Skeletal muscle tissue (tissue), 5 donors: ENCODE data around the gene POLR2H. TPM values are rescaled to one million over a fixed set of nuclear protein-coding genes. Genes with fewer than 3 reads are reported as not detected.
A peak's percentile ranks its signal among the peaks of the same experiment; 100 is the strongest.

ENCODE experiments used
- H3K27ac ChIP-seq: one replicate; pipeline ENCODE4 v1.7.0; 2013; ENCODE audit warnings: mild to moderate bottlenecking, low read depth, low read length, inconsistent platforms
- H3K27me3 ChIP-seq, 3 donors: one replicate each; pipeline ENCODE4 v1.7.0; 2013; ENCODE audit warnings: low read length in 3 of 3; ENCODE audit not compliant: control insufficient read depth in 3 of 3, insufficient read depth in 3 of 3
- H3K36me3 ChIP-seq, 3 donors: one replicate each; pipeline ENCODE4 v1.7.0; 2013; ENCODE audit warnings: low read length in 3 of 3; ENCODE audit not compliant: control insufficient read depth in 3 of 3, insufficient read depth in 3 of 3
- H3K4me1 ChIP-seq, 3 donors: one replicate each; pipeline ENCODE4 v1.7.0; 2013; ENCODE audit warnings: low read length in 3 of 3, mild to moderate bottlenecking in 3 of 3; ENCODE audit not compliant: control insufficient read depth in 3 of 3, insufficient read depth in 3 of 3
- H3K4me3 ChIP-seq, 3 donors: one replicate each; pipeline ENCODE4 v1.7.0; 2013; ENCODE audit warnings: low read length in 3 of 3
- H3K9ac ChIP-seq, 3 donors: one replicate each; pipeline ENCODE4 v1.7.0; 2013; ENCODE audit warnings: low read length in 3 of 3, mild to moderate bottlenecking in 3 of 3, moderate library complexity in 2 of 3, low read depth in 1 of 3
- H3K9me3 ChIP-seq, 3 donors: one replicate each; pipeline ENCODE4 v1.7.0; 2013; ENCODE audit warnings: low read length in 3 of 3; ENCODE audit not compliant: control insufficient read depth in 3 of 3
- small RNA-seq: library from RNA; depleted of rRNA; stranded (forward); fragments of <200 nt; gene quantifications from one replicate; pipeline ENCODE3, GENCODE V24; 2014
- total RNA-seq: library from RNA; depleted of rRNA; stranded (reverse); fragments of >200 nt; gene quantifications from one replicate; pipeline ENCODE4 v1.2.3, GENCODE V29; 2014
- donor health status: Osteomylitis.

POLR2H gene
- total RNA-seq, 1 donor from 2014 or later = 44.4 TPM

GRCh38 chr3:184399410-184399809 lies 37.9 kb downstream of the POLR2H start:
- Histone ChIP-seq H3K36me3 (no peaks in the 10 kb centered on the region), H3K4me1 (no peaks in the 10 kb centered on the region), H3K4me3 (no peak overlapping the region), H3K27me3 (peaks cover 0 to 11% (median 0%) of the 10 kb centered on the region in 3 donors), H3K9me3 (no peaks in the 10 kb centered on the region), H3K9ac (no peak overlapping the region), H3K27ac (no peak overlapping the region)

- Histone ChIP-seq H3K9ac (no peak overlapping the region), H3K4me1 (no peaks in the 10 kb centered on the region), H3K4me3 (no peak overlapping the region), H3K9me3 (no peaks in the 10 kb centered on the region), H3K27ac (no peak overlapping the region), H3K36me3 (no peaks in the 10 kb centered on the region), H3K27me3 (peaks cover 0 to 11% (median 0%) of the 10 kb centered on the region in 3 donors)
Observed at GRCh38 chr3:184405075-184406030, 43.8 kb downstream of the POLR2H start.

GRCh38 chr3:184409331-184409926 lies 47.9 kb downstream of the POLR2H start:
- no peak overlapping the region for H3K27ac ChIP-seq

GRCh38 chr3:184409946-184410500 lies 48.5 kb downstream of the POLR2H start:
- Histone ChIP-seq H3K4me3 (no peak overlapping the region), H3K36me3 (no peaks in the 10 kb centered on the region), H3K27ac (no peak overlapping the region), H3K9me3 (no peaks in the 10 kb centered on the region), H3K27me3 (no peaks in the 10 kb centered on the region), H3K9ac (no peak overlapping the region), H3K4me1 (no peaks in the 10 kb centered on the region)

More at GRCh38 chr3:184409331-184409926, 47.9 kb downstream of the POLR2H start:
- H3K4me3 ChIP-seq = no peak overlapping the region
- no peaks in the 10 kb centered on the region for H3K36me3 ChIP-seq
- H3K9ac ChIP-seq = no peak overlapping the region
- no peaks in the 10 kb centered on the region for H3K4me1 ChIP-seq
- no peaks in the 10 kb centered on the region for H3K9me3 ChIP-seq
- H3K27me3 ChIP-seq = no peaks in the 10 kb centered on the region

- no peak overlapping the region for H3K4me3 ChIP-seq
- H3K27ac ChIP-seq = no peak overlapping the region
- no peak overlapping the region for H3K9ac ChIP-seq
- H3K27me3 ChIP-seq = no peaks in the 10 kb centered on the region
- peaks cover 0 to 8% (median 4%) of the 10 kb centered on the region in 3 donors for H3K4me1 ChIP-seq
- H3K9me3 ChIP-seq = no peaks in the 10 kb centered on the region
- H3K36me3 ChIP-seq = no peaks in the 10 kb centered on the region
Observed at GRCh38 chr3:184414418-184415202, 53.1 kb downstream of the POLR2H start.

- H3K9ac ChIP-seq = no peak overlapping the region
- no peaks in the 10 kb centered on the region for H3K9me3 ChIP-seq
- no peaks in the 10 kb centered on the region for H3K36me3 ChIP-seq
- H3K27me3 ChIP-seq = no peaks in the 10 kb centered on the region
- H3K4me3 ChIP-seq = no peak overlapping the region
- H3K27ac ChIP-seq = no peak overlapping the region
- peaks cover 0 to 8% (median 4%) of the 10 kb centered on the region in 3 donors for H3K4me1 ChIP-seq
Observed at GRCh38 chr3:184415203-184415490, 53.6 kb downstream of the POLR2H start.

GRCh38 chr3:184417619-184418327 lies 56.3 kb downstream of the POLR2H start:
- H3K27ac ChIP-seq = no peak overlapping the region
- no peaks in the 10 kb centered on the region for H3K36me3 ChIP-seq
- H3K4me3 ChIP-seq = no peak overlapping the region
- no peak overlapping the region for H3K9ac ChIP-seq
- peaks cover 0 to 8% (median 4%) of the 10 kb centered on the region in 3 donors for H3K4me1 ChIP-seq
- no peaks in the 10 kb centered on the region for H3K9me3 ChIP-seq
- H3K27me3 ChIP-seq = no peaks in the 10 kb centered on the region

Small RNA genes within 50 kb of the gene (small RNA-seq; reads per million reads assigned to genes)
- 443 reads per million, percentile 98 among the genes with 10 or more reads in this experiment for gene SNORD66

Other genes starting within 250 kb of the POLR2H start
- 38.1 TPM for gene EIF2B5, start 226.4 kb upstream of the POLR2H start, total RNA-seq
- gene DVL3, start 206.3 kb upstream of the POLR2H start, total RNA-seq = 23.5 TPM
- gene AP2M1, start 186.9 kb upstream of the POLR2H start, total RNA-seq = 168 TPM
- gene ABCF3, start 175.5 kb upstream of the POLR2H start, total RNA-seq = 45.9 TPM
- gene VWA5B2, start 132.1 kb upstream of the POLR2H start, total RNA-seq = not detected
- 17.2 TPM for gene ALG3, start 112.7 kb upstream of the POLR2H start, total RNA-seq
- 2.1 TPM for gene EEF1AKMT4, start 112.0 kb upstream of the POLR2H start, total RNA-seq
- gene CAMK2N2, start 100.2 kb upstream of the POLR2H start, total RNA-seq = not detected
- gene ECE2, start 85.7 kb upstream of the POLR2H start, total RNA-seq = not detected
- 259 TPM for gene PSMD2, start 62.5 kb upstream of the POLR2H start, total RNA-seq
- gene EIF4G1, start 47.1 kb upstream of the POLR2H start, total RNA-seq = 162 TPM
- 9.4 TPM for gene FAM131A, start 24.1 kb upstream of the POLR2H start, total RNA-seq
- gene CLCN2, start 105 bp upstream of the POLR2H start, total RNA-seq = 2.6 TPM
- gene THPO, start 16.5 kb downstream of the POLR2H start, total RNA-seq = under 0.01 TPM
- gene CHRD, start 18.3 kb downstream of the POLR2H start, total RNA-seq = 14.1 TPM
- 27.7 TPM for gene EPHB3, start 200.1 kb downstream of the POLR2H start, total RNA-seq